Glutamatergic neuron (in vitro differentiated cells): ENCODE results near the gene MYO5A. TPM values are rescaled to one million over a fixed set of nuclear protein-coding genes. Genes with fewer than 3 reads are reported as not detected.
"Not testable (repeated sequence)": the region's sequence is repeated elsewhere in the genome, so short reads cannot be mapped to it uniquely, and the experiment has no call there.

Experiments used
- DNase-seq: peaks from one replicate; pipeline ENCODE4 v3.0.0; 2022
- H3K27ac Mint-ChIP-seq: one replicate; pipeline ENCODE4 v1.8.0; 2020; ENCODE audit warnings: mild to moderate bottlenecking, mixed read lengths, inconsistent platforms; ENCODE audit not compliant: unreplicated experiment
- H3K27me3 Mint-ChIP-seq: one replicate; pipeline ENCODE4 v1.8.0; 2020; ENCODE audit warnings: mild to moderate bottlenecking, moderate library complexity, mixed read lengths, inconsistent platforms; ENCODE audit not compliant: unreplicated experiment
- H3K36me3 Mint-ChIP-seq: one replicate; pipeline ENCODE4 v1.8.0; 2020; ENCODE audit warnings: mild to moderate bottlenecking, mixed read lengths, inconsistent platforms; ENCODE audit not compliant: unreplicated experiment
- H3K4me1 Mint-ChIP-seq: one replicate; pipeline ENCODE4 v1.8.0; 2020; ENCODE audit warnings: mild to moderate bottlenecking, low read depth, mixed read lengths, inconsistent platforms; ENCODE audit not compliant: unreplicated experiment
- H3K4me3 Mint-ChIP-seq: one replicate; pipeline ENCODE4 v1.8.0; 2020; ENCODE audit warnings: mild to moderate bottlenecking, mixed read lengths, inconsistent platforms; ENCODE audit not compliant: unreplicated experiment
- H3K9me3 Mint-ChIP-seq: one replicate; pipeline ENCODE4 v1.8.0; 2020; ENCODE audit warnings: mild to moderate bottlenecking, moderate library complexity, mixed read lengths, inconsistent platforms; ENCODE audit not compliant: unreplicated experiment
- CTCF ChIP-seq: fragments of 200-600 bp; sonication (generic); IDR thresholded peaks from one replicate; pipeline ENCODE4 v1.5.0; 2021; ENCODE audit not compliant: partially characterized antibody, unreplicated experiment
- total RNA-seq: library from RNA; stranded (reverse); fragmentation: NEBNext Ultra II Directional; extraction: Animal tissue kit (Norgen Biotek cat#: 25700); gene quantifications from one replicate; pipeline ENCODE4 v1.2.1, GENCODE V29; 2021; ENCODE audit not compliant: unreplicated experiment

The MYO5A gene
- total RNA-seq, 1 donor from 2014 or later = 61.0 TPM

DNA sequence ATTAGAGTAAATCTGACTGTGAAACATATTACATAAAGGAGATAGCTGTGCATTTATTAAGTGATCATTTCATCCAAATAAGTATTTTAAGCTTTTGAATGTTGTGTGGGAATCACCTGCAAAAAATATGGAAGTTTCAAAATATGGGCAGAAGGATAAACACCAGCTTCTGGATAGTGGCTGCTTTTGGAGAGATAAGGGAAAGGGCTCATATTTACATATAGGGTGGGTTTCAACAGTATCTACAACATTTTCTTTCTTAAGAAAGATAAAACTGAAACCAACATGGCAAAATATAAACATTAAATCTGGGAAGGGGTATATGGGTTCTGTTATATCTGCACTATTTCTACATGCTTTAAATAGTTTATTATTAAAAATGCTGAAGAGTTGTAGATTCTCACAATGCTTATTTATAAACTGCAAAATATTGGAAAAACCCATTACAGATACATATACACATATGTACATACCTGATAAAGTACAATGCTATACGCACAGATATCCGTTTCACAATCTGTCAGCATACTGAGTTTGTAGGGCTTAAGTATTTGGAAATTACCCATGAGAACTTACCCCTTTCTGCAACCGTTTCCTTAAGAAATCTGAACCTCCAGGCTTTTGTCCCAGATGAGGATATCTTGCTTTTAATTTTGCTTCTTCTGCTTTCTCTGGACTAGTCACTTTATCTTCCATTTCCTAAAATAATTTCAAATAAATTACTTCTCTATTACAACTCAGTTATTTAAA lies 28.0 kb upstream of the MYO5A start:
- Mint-ChIP-seq H3K4me1 (peaks cover 30% of the 10 kb centered on the region), H3K27me3 (no peaks in the 10 kb centered on the region), H3K4me3 (no peak overlapping the region), H3K27ac (no peak overlapping the region), H3K36me3 (no peaks in the 10 kb centered on the region), H3K9me3 (no peaks in the 10 kb centered on the region)
- no peak for TF ChIP-seq CTCF
- no peak for DNase-seq

- Mint-ChIP-seq H3K27ac (no peak overlapping the region), H3K4me1 (peaks cover 3% of the 10 kb centered on the region), H3K27me3 (no peaks in the 10 kb centered on the region), H3K36me3 (no peaks in the 10 kb centered on the region), H3K4me3 (no peak overlapping the region), H3K9me3 (no peaks in the 10 kb centered on the region)
- no peak for DNase-seq
- TF ChIP-seq CTCF = no peak
These were observed 23.6 kb upstream of the MYO5A start for GRCh38 chr15:52552303-52552702.

GRCh38 chr15:52551762-52552161 lies 23.1 kb upstream of the MYO5A start:
- no peak overlapping the region for H3K4me3 Mint-ChIP-seq
- TF ChIP-seq CTCF = no peak
- H3K4me1 Mint-ChIP-seq = no peaks in the 10 kb centered on the region
- no peak for DNase-seq
- H3K27ac Mint-ChIP-seq = no peak overlapping the region
- peaks cover 2% of the 10 kb centered on the region for H3K36me3 Mint-ChIP-seq
- peaks cover 2% of the 10 kb centered on the region for H3K9me3 Mint-ChIP-seq
- no peaks in the 10 kb centered on the region for H3K27me3 Mint-ChIP-seq

- DNase-seq, H3K36me3 Mint-ChIP-seq, H3K4me1 Mint-ChIP-seq, H3K27me3 Mint-ChIP-seq, H3K27ac Mint-ChIP-seq, H3K4me3 Mint-ChIP-seq, H3K9me3 Mint-ChIP-seq: not testable (repeated sequence)
These were observed 22.5 kb upstream of the MYO5A start for GRCh38 chr15:52551186-52551585.

GRCh38 chr15:52546031-52546751 lies 17.5 kb upstream of the MYO5A start:
- Mint-ChIP-seq H3K36me3 (peaks cover 18% of the 10 kb centered on the region), H3K27ac (no peak overlapping the region), H3K4me3 (no peak overlapping the region), H3K9me3 (peaks cover 5% of the 10 kb centered on the region), H3K4me1 (no peaks in the 10 kb centered on the region), H3K27me3 (peaks cover 7% of the 10 kb centered on the region)
- DNase-seq = no peak
- TF ChIP-seq CTCF = no peak
